Breast epithelium (tissue), 3 donors: Measurements from ENCODE around the gene TNRC18.

Source experiments
- POLR2A ChIP-seq: fragments of 450-650 bp; IDR thresholded peaks from one replicate; pipeline ENCODE4 v1.6.1; 2016; ENCODE audit warnings: antibody characterized with exemption, mild to moderate bottlenecking, moderate library complexity
- POLR2AphosphoS5 ChIP-seq, 3 donors: sonication (generic); formaldehyde crosslinking; IDR thresholded peaks; one replicate each; pipeline ENCODE4 v1.6.1; 2017; ENCODE audit warnings: antibody characterized with exemption in 3 of 3
- TF ChIP-seq, protein P1 (sequence below), 3 donors: fragments of 450-650 bp; IDR thresholded peaks; one replicate each; pipeline ENCODE4 v1.5.1; 2016 to 2017; ENCODE audit warnings: antibody characterized with exemption in 3 of 3, mild to moderate bottlenecking in 3 of 3, moderate library complexity in 3 of 3

DNA sequence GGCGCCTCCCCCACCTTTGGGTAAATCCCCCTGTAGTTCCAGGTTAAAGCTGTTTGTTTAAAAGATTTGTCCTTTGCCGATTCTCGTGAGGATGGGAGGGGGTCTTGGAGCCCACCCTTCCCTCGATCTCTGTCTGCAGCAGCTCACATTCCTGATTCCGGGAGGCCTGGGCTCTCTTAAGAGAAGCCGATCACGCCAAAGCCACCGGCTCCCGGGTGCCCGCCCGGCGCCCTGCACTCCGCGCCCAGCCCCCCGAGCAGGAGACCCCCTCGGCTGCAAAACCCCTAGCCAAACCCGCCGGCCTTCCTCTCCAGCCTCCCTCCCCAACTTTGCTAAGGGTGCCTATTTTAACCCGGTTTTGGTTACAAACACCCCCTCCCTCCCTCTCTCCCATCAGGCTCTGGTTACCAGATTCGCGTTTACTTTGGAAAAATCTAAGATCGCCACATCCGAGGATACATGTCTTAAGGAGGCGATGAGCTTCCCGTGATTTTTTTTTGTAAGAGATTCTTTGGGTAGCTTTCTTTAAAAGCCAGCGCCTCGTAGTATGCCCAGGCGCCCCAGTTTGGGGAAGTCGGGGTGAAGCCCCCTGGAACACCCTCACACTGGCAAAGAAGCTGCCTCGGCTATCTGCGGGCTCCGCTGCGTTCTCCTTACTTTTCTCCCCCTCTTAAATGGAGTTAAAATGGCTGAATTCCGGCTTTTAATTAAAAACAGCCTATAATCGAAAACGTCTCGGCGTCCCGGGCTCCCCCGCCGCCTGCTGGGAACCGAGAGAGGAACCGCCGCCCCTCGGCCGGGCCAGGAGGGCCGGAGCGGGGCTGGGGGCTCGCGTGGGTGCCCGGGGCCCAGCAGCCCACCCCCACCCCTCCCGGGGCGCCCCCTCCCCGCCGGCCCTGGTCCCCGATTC lies 983 bp downstream of the TNRC18 start:
- TF ChIP-seq, protein P1, sequence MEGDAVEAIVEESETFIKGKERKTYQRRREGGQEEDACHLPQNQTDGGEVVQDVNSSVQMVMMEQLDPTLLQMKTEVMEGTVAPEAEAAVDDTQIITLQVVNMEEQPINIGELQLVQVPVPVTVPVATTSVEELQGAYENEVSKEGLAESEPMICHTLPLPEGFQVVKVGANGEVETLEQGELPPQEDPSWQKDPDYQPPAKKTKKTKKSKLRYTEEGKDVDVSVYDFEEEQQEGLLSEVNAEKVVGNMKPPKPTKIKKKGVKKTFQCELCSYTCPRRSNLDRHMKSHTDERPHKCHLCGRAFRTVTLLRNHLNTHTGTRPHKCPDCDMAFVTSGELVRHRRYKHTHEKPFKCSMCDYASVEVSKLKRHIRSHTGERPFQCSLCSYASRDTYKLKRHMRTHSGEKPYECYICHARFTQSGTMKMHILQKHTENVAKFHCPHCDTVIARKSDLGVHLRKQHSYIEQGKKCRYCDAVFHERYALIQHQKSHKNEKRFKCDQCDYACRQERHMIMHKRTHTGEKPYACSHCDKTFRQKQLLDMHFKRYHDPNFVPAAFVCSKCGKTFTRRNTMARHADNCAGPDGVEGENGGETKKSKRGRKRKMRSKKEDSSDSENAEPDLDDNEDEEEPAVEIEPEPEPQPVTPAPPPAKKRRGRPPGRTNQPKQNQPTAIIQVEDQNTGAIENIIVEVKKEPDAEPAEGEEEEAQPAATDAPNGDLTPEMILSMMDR (IDR thresholded peaks at IDR 0.05) = peak in 1 of 3 donors; percentile 7
- no peak for TF ChIP-seq POLR2A
- no peak for TF ChIP-seq POLR2AphosphoS5 (IDR thresholded peaks at IDR 0.05)
